ENCODE data around the gene TMEM54. TPM values are rescaled to one million over a fixed set of nuclear protein-coding genes. Genes with fewer than 3 reads are reported as not detected.

The TMEM54 gene
- total RNA-seq, 1 donor from 2014 or later: 372 TPM

DNA sequence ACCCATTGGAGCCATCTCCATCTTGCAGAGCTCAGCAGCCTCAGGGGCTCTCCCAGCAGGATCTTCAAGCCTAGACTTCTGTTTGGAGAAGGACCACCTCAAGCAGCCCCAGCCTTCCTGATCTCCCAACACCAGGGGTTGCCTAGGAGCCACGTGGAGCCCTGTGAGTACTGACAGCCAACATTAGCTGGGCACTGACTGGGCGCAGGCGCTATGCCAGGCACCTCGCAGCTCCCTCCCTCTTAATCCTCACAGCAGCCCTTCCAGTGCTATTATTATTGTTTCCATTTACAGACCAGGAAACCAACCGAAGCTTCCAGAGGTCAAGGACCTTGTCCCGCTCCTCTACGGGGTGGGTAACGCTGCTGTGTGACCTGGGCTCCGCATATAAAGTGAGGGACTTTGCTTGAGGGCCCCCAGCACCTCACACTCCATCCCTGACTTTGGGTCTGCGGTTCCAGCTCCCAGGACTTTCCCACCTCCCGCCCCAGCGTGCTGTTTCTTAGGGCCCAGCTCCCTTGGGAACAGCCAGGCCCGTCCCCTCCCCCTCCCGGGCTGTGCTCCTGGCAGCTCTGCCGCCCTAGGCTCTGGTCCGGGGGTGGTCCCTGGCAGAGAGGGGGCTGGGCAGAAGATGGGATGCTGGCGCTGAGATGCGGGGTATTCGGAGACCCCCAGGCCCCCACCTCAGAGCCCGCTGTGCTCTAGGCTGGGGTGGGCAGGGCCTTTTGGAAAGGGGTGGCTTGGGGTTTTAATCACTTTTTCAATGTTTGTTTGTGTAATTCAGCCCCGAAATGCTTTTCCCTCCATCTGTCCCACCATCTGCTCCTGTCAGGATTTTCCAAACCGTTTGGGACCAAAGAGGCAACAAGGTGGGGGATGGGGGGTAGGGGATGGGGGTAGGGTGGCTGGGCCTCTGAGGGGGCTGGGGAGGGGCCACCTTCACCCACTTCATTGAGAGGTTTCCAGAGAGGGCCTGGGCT, 19.0 kb downstream of the TMEM54 start:
- no peak for DNase-seq (ENCODE audit: low spot score)

- DNase-seq (ENCODE audit: low spot score): no peak
Observed at GRCh38 chr1:32881291-32881690, 19.9 kb downstream of the TMEM54 start.

DNA sequence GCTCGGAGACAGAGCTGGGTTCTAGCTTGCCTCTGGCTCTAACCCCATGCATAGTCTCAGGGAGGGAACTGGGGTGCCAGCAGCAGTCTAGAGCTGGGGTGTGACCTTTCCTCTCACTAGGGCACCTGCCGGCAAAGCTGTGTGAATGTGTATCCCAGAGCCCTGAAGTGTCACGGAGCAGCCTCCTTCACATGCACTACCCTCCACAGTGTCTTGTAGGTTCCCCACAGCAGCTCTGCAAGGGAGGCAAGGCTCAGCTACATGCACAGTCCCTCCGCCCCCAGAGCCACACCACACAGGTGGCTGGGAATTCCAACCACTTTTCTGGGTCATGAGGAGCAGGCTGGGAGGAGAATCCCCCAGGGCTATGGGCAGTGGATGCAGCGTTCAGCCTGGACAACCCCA, 22.6 kb downstream of the TMEM54 start:
- DNase-seq (ENCODE audit: low spot score): no peak

DNA sequence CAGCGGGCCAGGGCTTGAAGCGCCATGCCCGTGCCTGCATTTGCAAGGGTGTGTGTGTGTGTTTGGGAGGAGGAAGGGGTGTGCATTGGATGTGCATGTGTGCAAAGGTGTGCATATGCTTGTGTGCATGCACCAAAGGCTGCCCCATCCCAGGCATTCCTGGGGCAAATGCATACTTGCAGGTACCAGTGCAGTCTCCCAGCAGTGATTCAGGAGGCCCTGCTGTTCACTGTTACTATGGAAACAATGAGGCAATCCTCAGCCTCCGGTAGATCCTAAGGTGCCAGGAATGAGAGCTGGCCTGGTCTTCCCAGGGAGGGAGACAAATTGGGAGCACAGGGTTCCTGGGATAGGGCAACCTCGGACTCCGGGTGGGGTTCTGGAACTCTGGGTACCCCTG, 23.0 kb downstream of the TMEM54 start:
- DNase-seq (ENCODE audit: low spot score): no peak

DNA sequence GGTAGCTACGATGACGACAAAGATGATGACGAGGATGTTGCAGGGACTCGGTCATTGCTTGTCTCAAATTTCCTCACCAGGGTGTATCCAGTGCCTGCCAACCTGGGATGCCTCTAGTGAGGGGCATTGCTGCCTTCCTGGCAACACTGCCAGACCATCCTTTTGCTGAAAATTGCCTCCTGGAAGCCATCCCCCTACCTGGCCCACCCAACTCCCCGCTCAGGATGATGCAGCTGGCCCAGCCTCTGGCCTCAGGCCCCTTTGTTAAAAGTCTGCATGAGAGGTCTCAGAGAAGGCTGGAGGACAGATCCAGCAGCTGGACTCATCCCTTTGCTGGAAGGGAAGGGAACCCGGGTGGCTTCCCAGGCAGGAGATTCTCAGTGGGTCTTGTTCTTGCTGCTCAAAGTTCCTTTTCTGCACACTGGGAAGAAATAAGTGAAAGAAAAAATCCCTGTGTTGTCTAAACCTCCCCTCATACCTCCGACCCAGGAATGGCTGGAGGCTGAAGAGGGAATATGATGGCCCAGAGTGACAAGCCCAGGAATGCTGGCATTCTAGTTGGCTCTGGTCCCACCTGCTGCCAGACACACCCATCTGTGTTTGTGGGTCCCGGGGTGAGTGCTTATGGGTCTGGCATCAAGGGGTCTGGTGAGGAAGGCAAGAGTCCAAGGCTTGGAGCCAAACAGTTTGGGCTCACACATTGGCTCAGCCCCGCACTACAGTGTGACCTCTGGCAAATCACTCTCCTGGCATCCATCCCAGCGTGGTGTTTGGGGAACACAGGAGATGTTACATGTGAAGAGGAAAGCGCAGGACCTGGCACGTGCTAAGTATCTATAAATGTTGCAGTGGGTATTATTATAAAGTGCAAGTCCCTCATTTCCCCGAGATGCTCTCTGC, 23.7 kb downstream of the TMEM54 start:
- DNase-seq (ENCODE audit: low spot score): no peak

GRCh38 chr1:32876341-32877210, 24.6 kb downstream of the TMEM54 start:
- DNase-seq (ENCODE audit: low spot score): no peak

GRCh38 chr1:32874860-32875752, 26.1 kb downstream of the TMEM54 start:
- no peak for DNase-seq (ENCODE audit: low spot score)

DNA sequence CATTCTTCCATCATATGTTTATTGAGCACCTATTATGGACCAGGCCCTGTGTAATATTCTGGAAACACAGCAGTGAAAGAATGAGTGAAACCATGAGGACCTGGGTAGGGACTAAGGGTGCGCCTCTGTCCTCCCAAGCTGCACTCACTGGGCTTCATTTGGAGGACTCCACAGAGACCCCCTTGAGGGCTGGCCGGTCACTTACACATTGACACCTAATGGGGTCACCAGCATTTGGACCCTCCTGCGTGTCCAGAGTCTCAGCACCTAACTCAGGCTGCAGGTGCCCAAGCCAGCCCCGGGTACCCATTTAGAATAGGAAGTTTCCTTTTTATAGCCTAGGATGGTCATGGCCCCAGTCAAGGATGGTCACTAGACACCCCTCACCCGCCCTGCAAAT, 27.7 kb downstream of the TMEM54 start:
- no peak for DNase-seq (ENCODE audit: low spot score)

DNA sequence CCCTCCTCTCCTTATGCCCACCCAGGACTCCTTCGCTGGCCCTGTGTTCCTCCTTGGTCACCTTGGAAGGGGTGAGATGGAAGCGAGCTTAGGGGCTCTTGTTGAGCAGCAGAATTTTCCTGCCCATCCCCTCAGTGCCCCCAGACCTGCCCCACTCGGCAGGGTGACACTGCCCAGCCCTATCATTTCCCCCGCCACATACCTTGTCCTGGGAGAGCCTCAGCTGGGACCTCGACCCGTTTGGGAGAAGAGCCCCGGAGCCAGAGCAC, 29.1 kb downstream of the TMEM54 start:
- no peak for DNase-seq (ENCODE audit: low spot score)

- DNase-seq (ENCODE audit: low spot score): no peak
Observed at GRCh38 chr1:32871364-32872191, 29.6 kb downstream of the TMEM54 start.

- DNase-seq (ENCODE audit: low spot score): no peak
Observed at GRCh38 chr1:32870615-32871363, 30.4 kb downstream of the TMEM54 start, which contains the start of gene FNDC5. Gene FNDC5 (minus strand): TSS chr1:32870912.

DNA sequence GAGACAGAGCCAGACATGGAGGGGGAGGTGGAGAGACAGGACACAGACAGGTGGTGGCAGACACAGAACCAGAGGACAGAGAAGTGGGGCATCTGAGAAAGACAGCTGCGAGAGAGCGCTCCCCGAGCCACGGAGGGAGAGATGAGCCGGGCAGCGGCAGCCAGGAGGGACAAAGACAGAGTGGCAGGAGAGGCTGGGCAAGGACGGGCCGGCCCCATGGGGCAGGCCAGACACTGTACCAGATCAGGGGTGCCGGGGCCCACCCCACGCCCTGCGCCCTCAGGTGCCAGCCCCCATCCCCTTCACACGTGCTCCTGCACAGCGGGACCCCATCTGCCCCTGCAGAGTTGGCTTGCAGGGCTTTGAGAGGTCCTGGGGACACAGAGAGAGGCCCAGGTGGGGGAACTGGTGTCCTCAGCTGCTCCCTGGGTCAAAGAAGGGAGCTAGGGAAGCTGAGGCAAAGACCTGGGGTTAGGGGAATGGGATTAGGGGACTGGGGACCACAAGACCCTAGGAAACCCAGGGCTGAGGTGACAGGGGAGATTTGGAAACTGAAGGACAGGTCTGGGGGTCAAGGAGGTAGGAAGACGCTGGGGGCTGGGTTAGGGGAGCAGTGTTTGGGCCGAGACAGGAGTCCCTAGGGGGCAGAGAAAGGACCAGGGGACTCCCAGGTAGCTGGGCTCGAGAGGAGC, 31.1 kb downstream of the TMEM54 start:
- no peak for DNase-seq (ENCODE audit: low spot score)

DNA sequence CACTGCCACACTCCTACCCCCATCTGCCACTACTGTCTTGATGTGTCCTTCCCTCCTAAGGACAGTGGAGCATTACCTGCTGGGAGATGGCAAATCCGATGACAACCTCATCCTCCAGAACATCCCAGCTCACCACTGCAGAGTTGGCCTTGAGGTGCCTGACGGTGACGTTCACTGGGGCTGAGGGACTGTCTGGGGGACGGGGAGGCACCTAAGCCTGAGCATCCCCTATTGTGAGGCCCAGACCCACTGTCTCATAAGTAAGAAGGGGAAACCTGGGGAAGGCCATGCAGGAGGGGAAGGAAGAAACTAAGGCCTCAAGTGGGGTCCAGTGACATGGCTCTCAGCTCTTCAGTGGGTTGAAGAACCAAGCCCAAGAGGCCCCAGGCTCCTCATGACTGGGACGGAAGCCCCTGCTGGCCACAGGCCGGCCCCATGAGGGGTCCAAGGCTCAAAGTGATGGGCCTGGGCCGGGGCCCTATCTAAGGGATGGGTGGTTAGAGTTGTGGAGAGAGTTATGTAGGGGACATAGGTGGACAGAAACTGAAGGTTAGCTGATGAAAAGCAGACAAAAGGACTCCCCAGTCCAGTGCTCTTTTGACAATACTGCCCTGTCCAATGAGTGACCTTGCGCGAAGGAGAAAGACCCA, 32.3 kb downstream of the TMEM54 start:
- no peak for DNase-seq (ENCODE audit: low spot score)

DNA sequence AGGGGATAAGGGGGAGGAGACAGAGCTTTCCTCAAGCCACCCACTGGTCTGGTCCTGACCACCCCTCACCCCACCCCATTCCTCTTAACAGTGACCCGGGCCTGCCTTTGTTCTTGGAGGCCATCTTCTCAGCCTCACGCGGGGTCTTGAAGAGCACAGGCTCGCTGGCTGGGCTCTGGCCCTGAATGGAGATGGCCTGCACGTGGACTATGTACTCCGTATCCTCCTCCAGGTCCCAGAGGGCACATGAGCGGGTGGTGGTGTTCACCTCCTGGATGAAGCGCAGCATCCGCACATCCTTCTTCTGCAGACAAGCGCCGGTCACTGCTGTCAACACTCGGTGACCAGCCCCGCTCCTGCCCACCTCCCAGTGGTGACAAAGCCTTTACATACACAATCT, 33.1 kb downstream of the TMEM54 start:
- DNase-seq (ENCODE audit: low spot score): no peak

GRCh38 chr1:32867671-32868070, 33.5 kb downstream of the TMEM54 start:
- DNase-seq (ENCODE audit: low spot score): no peak

- no peak for DNase-seq (ENCODE audit: low spot score)
Observed at GRCh38 chr1:32867151-32867550, 34.0 kb downstream of the TMEM54 start.

DNA sequence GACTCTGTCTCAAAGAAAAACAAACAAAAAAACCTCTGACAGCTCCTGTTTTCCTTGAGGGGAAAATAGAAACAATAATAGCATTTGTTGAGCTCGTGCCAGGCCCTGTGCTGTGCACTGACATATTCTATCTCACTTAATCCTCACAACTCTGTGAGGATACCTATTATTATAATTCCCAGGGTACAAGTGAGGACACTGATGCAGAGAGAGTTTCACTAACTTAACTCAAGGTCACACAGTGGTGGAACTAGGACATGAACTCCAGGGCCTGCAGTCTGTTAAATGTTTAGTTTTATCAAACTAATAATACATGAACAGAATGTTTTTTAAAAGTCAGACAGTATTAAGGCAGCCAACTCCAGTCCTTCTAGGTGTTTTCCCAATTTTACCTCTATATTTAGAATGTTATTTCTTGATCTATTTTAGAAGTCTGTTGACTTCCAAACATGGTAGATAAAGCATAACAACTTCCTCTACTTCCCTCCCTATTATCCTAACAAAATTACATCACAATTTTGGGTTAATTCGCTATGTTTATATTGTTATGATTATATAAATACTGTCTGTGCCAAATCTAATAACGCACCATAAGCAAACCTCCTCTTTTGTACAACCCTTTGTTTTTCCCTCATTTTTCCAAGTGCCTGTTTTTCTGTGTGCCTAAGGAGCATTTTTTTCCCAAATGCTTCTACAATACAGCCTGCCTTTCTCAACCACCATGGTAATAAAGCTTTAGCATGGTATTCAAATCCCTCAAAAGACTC, 35.4 kb downstream of the TMEM54 start:
- DNase-seq (ENCODE audit: low spot score): no peak
